Endothelial cell of umbilical vein (primary cell): ENCODE data around the gene PCDH9. TPM values are rescaled to one million over a fixed set of nuclear protein-coding genes. Genes with fewer than 3 reads are reported as not detected.

Experiments
- BruUV-seq: library from RNA; stranded (reverse); fragments of 400-500 nt; replicated peaks from 2 replicates; lab custom pipeline; 2021; lab: Mats Ljungman, UMichigan
- CTCF ChIA-PET: fragments of 300-600, 350-600 bp; sonication (Branson Sonifier 250); formaldehyde crosslinking; loops from one replicate; lab custom pipeline; 2021; ENCODE audit warnings: antibody characterized with exemption, inconsistent platforms; lab: Charles Lee
- POLR2A ChIA-PET: fragments of 300-600, 350-600 bp; sonication (Branson Sonifier 250); formaldehyde crosslinking; loops from one replicate; lab custom pipeline; 2021; ENCODE audit warnings: antibody characterized with exemption, inconsistent platforms; lab: Charles Lee
- DNase-seq: peaks from one replicate; pipeline ENCODE4 v3.0.0-alpha.2; 2011; ENCODE audit warnings: low read depth, low spot score
- FAIRE-seq: peaks from 2 replicates; lab custom pipeline; 2011; peaks lifted over from hg19 to GRCh38; lab: Jason Lieb, UNC
- H2AFZ ChIP-seq: 2 replicates; pipeline ENCODE4 v1.6.0; 2012; ENCODE audit warnings: low read depth, low read length, control low read depth, inconsistent platforms
- H3K27ac ChIP-seq: 2 replicates; pipeline ENCODE4 v1.5.1; 2011; ENCODE audit warnings: low read depth, mild to moderate bottlenecking, control low read depth, low read length, moderate library complexity; ENCODE audit not compliant: insufficient read depth
- H3K27me3 ChIP-seq, 2 experiments: 2 replicates each; pipeline versions ENCODE4 v1.6.0 to v1.6.1; 2011; ENCODE audit warnings: low read length in 2 of 2, mixed read lengths in 1 of 2; ENCODE audit not compliant: control insufficient read depth in 2 of 2, insufficient read depth in 2 of 2
- H3K36me3 ChIP-seq, 2 experiments: 2 replicates in 1 of 2; 3 replicates in 1 of 2; pipeline ENCODE4 v1.5.1; 2011; ENCODE audit warnings: low read length in 2 of 2, mild to moderate bottlenecking in 1 of 2, moderate library complexity in 1 of 2; ENCODE audit not compliant: control insufficient read depth in 2 of 2, insufficient read depth in 2 of 2; ENCODE audit errors: extremely low read depth in 1 of 2
- H3K4me1 ChIP-seq: 3 replicates; pipeline ENCODE4 v1.5.1; 2011; ENCODE audit warnings: mild to moderate bottlenecking, low read length; ENCODE audit not compliant: control insufficient read depth, insufficient read depth; ENCODE audit errors: extremely low read depth
- H3K4me2 ChIP-seq: 2 replicates; pipeline ENCODE4 v1.6.1; 2011; ENCODE audit warnings: low read length, control low read depth, mixed read lengths; ENCODE audit not compliant: insufficient read depth
- H3K4me3 ChIP-seq, 3 experiments: fragments of 200-600 bp in 1 of 3; sonication (generic), shearing (Covaris generic) in 1 of 3; replicated peaks in 1 of 3; 2 replicates each; pipeline ENCODE4 v1.5.1; 2011 to 2016; ENCODE audit warnings: control low read depth in 3 of 3, low read length in 3 of 3, mild to moderate bottlenecking in 2 of 3, inconsistent platforms in 1 of 3, low read depth in 1 of 3, moderate library complexity in 1 of 3; ENCODE audit not compliant: insufficient read depth in 1 of 3
- H3K79me2 ChIP-seq: 2 replicates; pipeline ENCODE4 v1.6.0; 2012; ENCODE audit warnings: low read length, inconsistent platforms; ENCODE audit not compliant: control insufficient read depth, insufficient read depth
- H3K9ac ChIP-seq: replicated peaks from 2 replicates; pipeline ENCODE3; 2011; ENCODE audit warnings: low read length, control low read depth; ENCODE audit not compliant: insufficient read depth; ENCODE audit errors: extremely low read depth
- H3K9me1 ChIP-seq: replicated peaks from 3 replicates; pipeline ENCODE4 v1.6.0; 2011; ENCODE audit warnings: mild to moderate bottlenecking, low read length; ENCODE audit not compliant: control insufficient read depth, insufficient read depth; ENCODE audit errors: extremely low read depth
- H3K9me3 ChIP-seq: replicated peaks from 2 replicates; pipeline ENCODE4 v1.5.1; 2012; ENCODE audit warnings: low read length, inconsistent platforms; ENCODE audit not compliant: control insufficient read depth, insufficient read depth
- H4K20me1 ChIP-seq: replicated peaks from 2 replicates; pipeline ENCODE3; 2011; ENCODE audit warnings: mild to moderate bottlenecking, low read length; ENCODE audit not compliant: control insufficient read depth, insufficient read depth; ENCODE audit errors: extremely low read depth
- EZH2 ChIP-seq: IDR thresholded peaks from 2 replicates; pipeline ENCODE4 v1.6.1; 2012; ENCODE audit warnings: borderline replicate concordance, low read depth, mild to moderate bottlenecking, moderate library complexity, low read length, inconsistent platforms; ENCODE audit not compliant: severe bottlenecking
- FOS ChIP-seq: IDR thresholded peaks from 2 replicates; pipeline ENCODE4 v1.6.1; 2011; ENCODE audit warnings: mild to moderate bottlenecking, low read length, moderate library complexity, borderline replicate concordance; ENCODE audit not compliant: insufficient read depth
- GATA2 ChIP-seq: IDR thresholded peaks from 2 replicates; pipeline ENCODE4 v1.7.0; 2011; ENCODE audit warnings: low read depth, mild to moderate bottlenecking, moderate library complexity, mixed read lengths, low read length; ENCODE audit not compliant: insufficient read length, insufficient read depth
- JUN ChIP-seq: IDR thresholded peaks from 2 replicates; pipeline ENCODE4 v1.6.1; 2011; ENCODE audit warnings: borderline replicate concordance, low read depth; ENCODE audit not compliant: insufficient read length, insufficient read depth
- MYC ChIP-seq: IDR thresholded peaks from one replicate; pipeline ENCODE4 v1.6.1; 2011; ENCODE audit warnings: mild to moderate bottlenecking, low read depth, low read length
- dilution Hi-C: fragments of 300-500 bp; cut with MboI; formaldehyde crosslinking; loops from one replicate; pipeline ENCODE4 v1.15.0; 2019; ENCODE audit warnings: low sequenced_read_pairs; ENCODE audit not compliant: extremely low pct_ligation_motif_present
- intact Hi-C: fragments of 100-400 bp; cut with micrococcal nuclease; formaldehyde crosslinking; loops from one replicate; pipeline ENCODE4 v1.10.0; 2022
- polyA plus RNA-seq, 4 experiments: library from polyadenylated mRNA; depleted of rRNA in 3 of 4; stranded (reverse) in 3 of 4; unstranded in 1 of 4; fragments of >200 nt; gene quantifications; 2 replicates each; pipeline versions ENCODE4 v1.2.1 to v1.2.3, GENCODE V29; 2011 to 2012; ENCODE audit warnings: missing spikeins in 1 of 4
- total RNA-seq: library from RNA; stranded (reverse); gene quantifications from 2 replicates; pipeline ENCODE4 v1.2.3, GENCODE V29; 2021
- TF ChIP-seq, protein P1 (sequence below): IDR thresholded peaks from 2 replicates; pipeline ENCODE4 v1.6.1; 2011; ENCODE audit not compliant: insufficient read depth, insufficient read length
- TF ChIP-seq, protein P2 (sequence below), 2 donors: IDR thresholded peaks; 1 replicate in 1 of 2; 2 replicates in 1 of 2; pipeline ENCODE4 v1.5.1; 2011; ENCODE audit warnings: low read length in 2 of 2, mild to moderate bottlenecking in 2 of 2, moderate library complexity in 2 of 2, control low read depth in 1 of 2, inconsistent platforms in 1 of 2, low read depth in 1 of 2; ENCODE audit not compliant: insufficient read depth in 1 of 2; ENCODE audit errors: extremely low read depth in 1 of 2

PCDH9 gene
- total and polyA plus RNA-seq, 2 donors (not counting 3 experiments of a cell fraction or from before 2014, with no cell fraction given): 1.1 to 5.2 TPM

DNA sequence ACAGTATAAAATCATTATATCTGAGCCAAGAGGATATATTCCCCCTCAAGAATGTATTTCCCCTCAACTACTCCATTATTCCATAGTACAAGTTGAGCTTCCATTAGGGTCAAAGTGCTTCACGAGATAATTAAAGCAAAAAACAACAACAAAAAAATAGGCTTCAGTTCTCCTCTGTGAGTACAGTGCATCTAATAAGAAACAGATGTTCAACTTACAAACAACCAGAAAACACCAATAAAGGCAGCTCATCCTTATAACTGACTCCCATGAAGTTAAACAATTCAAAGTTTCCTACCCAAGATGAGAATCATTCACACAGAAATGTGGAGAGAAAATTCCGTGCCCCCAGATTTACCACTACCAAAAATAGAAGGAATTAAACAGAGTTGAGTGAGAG lies 854.4 kb downstream of the PCDH9 start:
- H3K9me1 ChIP-seq: no peaks in the 10 kb centered on the region
- FAIRE-seq (no peak), DNase-seq (no peak)
- dilution Hi-C loops: no loop called here
- H3K4me3 ChIP-seq: no peak overlapping the region
- H2AFZ ChIP-seq: no peak overlapping the region
- TF ChIP-seq, protein P1, sequence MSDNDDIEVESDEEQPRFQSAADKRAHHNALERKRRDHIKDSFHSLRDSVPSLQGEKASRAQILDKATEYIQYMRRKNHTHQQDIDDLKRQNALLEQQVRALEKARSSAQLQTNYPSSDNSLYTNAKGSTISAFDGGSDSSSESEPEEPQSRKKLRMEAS: no peak
- TF ChIP-seq MYC: no peak
- TF ChIP-seq, protein P2, sequence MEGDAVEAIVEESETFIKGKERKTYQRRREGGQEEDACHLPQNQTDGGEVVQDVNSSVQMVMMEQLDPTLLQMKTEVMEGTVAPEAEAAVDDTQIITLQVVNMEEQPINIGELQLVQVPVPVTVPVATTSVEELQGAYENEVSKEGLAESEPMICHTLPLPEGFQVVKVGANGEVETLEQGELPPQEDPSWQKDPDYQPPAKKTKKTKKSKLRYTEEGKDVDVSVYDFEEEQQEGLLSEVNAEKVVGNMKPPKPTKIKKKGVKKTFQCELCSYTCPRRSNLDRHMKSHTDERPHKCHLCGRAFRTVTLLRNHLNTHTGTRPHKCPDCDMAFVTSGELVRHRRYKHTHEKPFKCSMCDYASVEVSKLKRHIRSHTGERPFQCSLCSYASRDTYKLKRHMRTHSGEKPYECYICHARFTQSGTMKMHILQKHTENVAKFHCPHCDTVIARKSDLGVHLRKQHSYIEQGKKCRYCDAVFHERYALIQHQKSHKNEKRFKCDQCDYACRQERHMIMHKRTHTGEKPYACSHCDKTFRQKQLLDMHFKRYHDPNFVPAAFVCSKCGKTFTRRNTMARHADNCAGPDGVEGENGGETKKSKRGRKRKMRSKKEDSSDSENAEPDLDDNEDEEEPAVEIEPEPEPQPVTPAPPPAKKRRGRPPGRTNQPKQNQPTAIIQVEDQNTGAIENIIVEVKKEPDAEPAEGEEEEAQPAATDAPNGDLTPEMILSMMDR (IDR thresholded peaks at IDR 0.05; ENCODE audit: extremely low read depth in 1 of 2, insufficient read depth in 1 of 2, low read depth in 1 of 2, low read length in 2 of 2): no peak
- TF ChIP-seq FOS: no peak
- no peak for TF ChIP-seq EZH2
- no peak for TF ChIP-seq GATA2
- TF ChIP-seq JUN: no peak
- no peaks in the 10 kb centered on the region for H3K9me3 ChIP-seq
- ChIA-PET POLR2A (no interaction called here), CTCF (no interaction called here)
- H3K27ac ChIP-seq: no peak overlapping the region
- H3K9ac ChIP-seq: no peak overlapping the region
- no peaks in the 10 kb centered on the region for H3K4me1 ChIP-seq
- H3K36me3 ChIP-seq: no peaks in the 10 kb centered on the region
- no peaks in the 10 kb centered on the region for H3K27me3 ChIP-seq
- no peaks in the 10 kb centered on the region for H3K79me2 ChIP-seq
- intact Hi-C loops: no loop called here
- H3K4me2 ChIP-seq: no peak overlapping the region
- no peaks in the 10 kb centered on the region for H4K20me1 ChIP-seq
- BruUV-seq: no TSS peak
